H1 (cell line): ENCODE measurements around the gene CCDC127. TPM values are rescaled to one million over a fixed set of nuclear protein-coding genes. Genes with fewer than 3 reads are reported as not detected.

Experiments used
- JUN ChIP-seq: IDR thresholded peaks from 2 replicates; pipeline ENCODE4 v1.6.1; 2011; ENCODE audit warnings: low read depth, mild to moderate bottlenecking, improper control_type of control experiment, low read length
- TAF7 ChIP-seq: optimal IDR thresholded peaks from 2 replicates; pipeline ENCODE3; 2011; ENCODE audit warnings: low read depth, mild to moderate bottlenecking, inconsistent platforms, low read length, moderate library complexity, borderline replicate concordance
- polyA plus RNA-seq, 7 experiments: library from polyadenylated mRNA; depleted of rRNA in 3 of 7; stranded (reverse) in 5 of 7; unstranded in 2 of 7; fragments of >200 nt in 5 of 7; fragments of 200-250 nt in 2 of 7; gene quantifications; 1 replicate in 5 of 7; 2 replicates in 1 of 7; 4 replicates in 1 of 7; pipeline versions ENCODE4 v1.2.1 to v1.2.3, GENCODE V29; 2011 to 2013; ENCODE audit warnings: missing spikeins in 2 of 7, mixed read lengths in 2 of 7
- total RNA-seq: library from RNA; stranded (reverse); fragmentation: NEBNext Ultra II Directional; extraction: Animal tissue kit (Norgen Biotek cat#: 25700); gene quantifications from 2 replicates; pipeline ENCODE4 v1.2.1, GENCODE V29; 2021
- TF ChIP-seq, protein P1 (sequence below): fragments of 300-600 bp; sonication (generic); IDR thresholded peaks from 2 replicates; pipeline ENCODE4 v1.7.1; 2012; ENCODE audit warnings: low read length, moderate library complexity, mild to moderate bottlenecking, inconsistent platforms; ENCODE audit not compliant: insufficient replicate concordance

The CCDC127 gene
- total and polyA plus RNA-seq, 2 of the 8 experiments (the other 6 are each of a cell fraction or from before 2014, with no cell fraction given), result 2.9 to 8.0 TPM

DNA sequence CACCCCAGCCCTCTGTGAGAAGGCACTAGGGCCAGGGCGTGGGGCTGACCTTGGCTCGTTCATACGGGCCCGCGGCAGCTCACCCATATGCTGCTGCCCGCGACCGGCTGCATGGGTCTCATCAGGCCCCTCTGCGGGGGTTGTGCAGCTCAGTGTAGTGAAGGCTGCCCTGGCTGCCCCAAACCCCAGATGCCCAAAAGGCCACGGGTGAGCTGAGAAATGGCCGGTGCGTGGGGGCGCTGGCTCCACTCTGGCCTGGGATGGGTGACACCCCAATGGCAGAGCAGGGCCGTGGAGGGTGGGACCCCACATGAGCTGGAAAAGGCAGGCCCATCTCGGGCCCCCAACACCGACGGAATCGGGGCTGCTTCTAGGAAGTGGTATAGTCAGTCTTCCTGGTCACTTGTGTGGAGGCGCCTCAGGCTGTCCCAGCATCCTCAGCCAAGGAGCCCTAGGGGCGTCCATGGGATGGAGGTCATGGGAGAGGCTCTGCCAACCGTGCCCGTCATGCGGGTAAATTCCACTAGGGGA lies 46.1 kb downstream of the CCDC127 start (continued):
- TF ChIP-seq, protein P1, sequence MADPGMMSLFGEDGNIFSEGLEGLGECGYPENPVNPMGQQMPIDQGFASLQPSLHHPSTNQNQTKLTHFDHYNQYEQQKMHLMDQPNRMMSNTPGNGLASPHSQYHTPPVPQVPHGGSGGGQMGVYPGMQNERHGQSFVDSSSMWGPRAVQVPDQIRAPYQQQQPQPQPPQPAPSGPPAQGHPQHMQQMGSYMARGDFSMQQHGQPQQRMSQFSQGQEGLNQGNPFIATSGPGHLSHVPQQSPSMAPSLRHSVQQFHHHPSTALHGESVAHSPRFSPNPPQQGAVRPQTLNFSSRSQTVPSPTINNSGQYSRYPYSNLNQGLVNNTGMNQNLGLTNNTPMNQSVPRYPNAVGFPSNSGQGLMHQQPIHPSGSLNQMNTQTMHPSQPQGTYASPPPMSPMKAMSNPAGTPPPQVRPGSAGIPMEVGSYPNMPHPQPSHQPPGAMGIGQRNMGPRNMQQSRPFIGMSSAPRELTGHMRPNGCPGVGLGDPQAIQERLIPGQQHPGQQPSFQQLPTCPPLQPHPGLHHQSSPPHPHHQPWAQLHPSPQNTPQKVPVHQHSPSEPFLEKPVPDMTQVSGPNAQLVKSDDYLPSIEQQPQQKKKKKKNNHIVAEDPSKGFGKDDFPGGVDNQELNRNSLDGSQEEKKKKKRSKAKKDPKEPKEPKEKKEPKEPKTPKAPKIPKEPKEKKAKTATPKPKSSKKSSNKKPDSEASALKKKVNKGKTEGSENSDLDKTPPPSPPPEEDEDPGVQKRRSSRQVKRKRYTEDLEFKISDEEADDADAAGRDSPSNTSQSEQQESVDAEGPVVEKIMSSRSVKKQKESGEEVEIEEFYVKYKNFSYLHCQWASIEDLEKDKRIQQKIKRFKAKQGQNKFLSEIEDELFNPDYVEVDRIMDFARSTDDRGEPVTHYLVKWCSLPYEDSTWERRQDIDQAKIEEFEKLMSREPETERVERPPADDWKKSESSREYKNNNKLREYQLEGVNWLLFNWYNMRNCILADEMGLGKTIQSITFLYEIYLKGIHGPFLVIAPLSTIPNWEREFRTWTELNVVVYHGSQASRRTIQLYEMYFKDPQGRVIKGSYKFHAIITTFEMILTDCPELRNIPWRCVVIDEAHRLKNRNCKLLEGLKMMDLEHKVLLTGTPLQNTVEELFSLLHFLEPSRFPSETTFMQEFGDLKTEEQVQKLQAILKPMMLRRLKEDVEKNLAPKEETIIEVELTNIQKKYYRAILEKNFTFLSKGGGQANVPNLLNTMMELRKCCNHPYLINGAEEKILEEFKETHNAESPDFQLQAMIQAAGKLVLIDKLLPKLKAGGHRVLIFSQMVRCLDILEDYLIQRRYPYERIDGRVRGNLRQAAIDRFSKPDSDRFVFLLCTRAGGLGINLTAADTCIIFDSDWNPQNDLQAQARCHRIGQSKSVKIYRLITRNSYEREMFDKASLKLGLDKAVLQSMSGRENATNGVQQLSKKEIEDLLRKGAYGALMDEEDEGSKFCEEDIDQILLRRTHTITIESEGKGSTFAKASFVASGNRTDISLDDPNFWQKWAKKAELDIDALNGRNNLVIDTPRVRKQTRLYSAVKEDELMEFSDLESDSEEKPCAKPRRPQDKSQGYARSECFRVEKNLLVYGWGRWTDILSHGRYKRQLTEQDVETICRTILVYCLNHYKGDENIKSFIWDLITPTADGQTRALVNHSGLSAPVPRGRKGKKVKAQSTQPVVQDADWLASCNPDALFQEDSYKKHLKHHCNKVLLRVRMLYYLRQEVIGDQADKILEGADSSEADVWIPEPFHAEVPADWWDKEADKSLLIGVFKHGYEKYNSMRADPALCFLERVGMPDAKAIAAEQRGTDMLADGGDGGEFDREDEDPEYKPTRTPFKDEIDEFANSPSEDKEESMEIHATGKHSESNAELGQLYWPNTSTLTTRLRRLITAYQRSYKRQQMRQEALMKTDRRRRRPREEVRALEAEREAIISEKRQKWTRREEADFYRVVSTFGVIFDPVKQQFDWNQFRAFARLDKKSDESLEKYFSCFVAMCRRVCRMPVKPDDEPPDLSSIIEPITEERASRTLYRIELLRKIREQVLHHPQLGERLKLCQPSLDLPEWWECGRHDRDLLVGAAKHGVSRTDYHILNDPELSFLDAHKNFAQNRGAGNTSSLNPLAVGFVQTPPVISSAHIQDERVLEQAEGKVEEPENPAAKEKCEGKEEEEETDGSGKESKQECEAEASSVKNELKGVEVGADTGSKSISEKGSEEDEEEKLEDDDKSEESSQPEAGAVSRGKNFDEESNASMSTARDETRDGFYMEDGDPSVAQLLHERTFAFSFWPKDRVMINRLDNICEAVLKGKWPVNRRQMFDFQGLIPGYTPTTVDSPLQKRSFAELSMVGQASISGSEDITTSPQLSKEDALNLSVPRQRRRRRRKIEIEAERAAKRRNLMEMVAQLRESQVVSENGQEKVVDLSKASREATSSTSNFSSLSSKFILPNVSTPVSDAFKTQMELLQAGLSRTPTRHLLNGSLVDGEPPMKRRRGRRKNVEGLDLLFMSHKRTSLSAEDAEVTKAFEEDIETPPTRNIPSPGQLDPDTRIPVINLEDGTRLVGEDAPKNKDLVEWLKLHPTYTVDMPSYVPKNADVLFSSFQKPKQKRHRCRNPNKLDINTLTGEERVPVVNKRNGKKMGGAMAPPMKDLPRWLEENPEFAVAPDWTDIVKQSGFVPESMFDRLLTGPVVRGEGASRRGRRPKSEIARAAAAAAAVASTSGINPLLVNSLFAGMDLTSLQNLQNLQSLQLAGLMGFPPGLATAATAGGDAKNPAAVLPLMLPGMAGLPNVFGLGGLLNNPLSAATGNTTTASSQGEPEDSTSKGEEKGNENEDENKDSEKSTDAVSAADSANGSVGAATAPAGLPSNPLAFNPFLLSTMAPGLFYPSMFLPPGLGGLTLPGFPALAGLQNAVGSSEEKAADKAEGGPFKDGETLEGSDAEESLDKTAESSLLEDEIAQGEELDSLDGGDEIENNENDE, result no peak
- TF ChIP-seq JUN (no peak), TAF7 (no peak)
